ENCODE data around the gene ZNF213.
"Not testable (repeated sequence)": the region's sequence is repeated elsewhere in the genome, so short reads cannot be mapped to it uniquely, and the experiment has no call there.

The ZNF213 gene

GRCh38 chr16:3129137-3130131 is 5.4 kb upstream of the ZNF213 start:
- DNase-seq (ENCODE audit: low spot score): peak; percentile 78

GRCh38 chr16:3131755-3132377 is 3.0 kb upstream of the ZNF213 start:
- no peak for DNase-seq (ENCODE audit: low spot score)

DNA sequence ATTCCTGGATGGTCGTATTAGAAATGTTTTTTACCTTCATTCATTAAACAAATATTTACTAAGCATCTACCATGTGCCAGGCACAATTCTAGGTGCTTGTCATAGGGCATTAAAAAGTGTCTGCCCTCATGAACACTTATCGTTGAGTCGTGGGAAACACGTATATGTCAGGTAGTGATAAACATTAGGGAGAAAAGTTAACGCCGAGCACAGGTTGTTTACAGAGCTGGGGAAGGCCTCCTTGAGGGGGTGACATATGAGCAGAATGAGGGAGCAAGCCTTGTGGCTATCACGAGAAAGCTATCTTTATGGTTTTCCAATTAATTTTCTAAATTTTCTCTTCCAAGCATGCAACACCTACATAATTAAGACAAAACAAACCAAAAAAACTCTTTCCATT is 985 bp upstream of the ZNF213 start:
- no peak for DNase-seq (ENCODE audit: low spot score)

- no peak for DNase-seq (ENCODE audit: low spot score)
Observed at GRCh38 chr16:3135126-3135715, 392 bp downstream of the ZNF213 start.

GRCh38 chr16:3137267-3137666 is 2.4 kb downstream of the ZNF213 start:
- no peak for DNase-seq (ENCODE audit: low spot score)

GRCh38 chr16:3138342-3138741 is 3.5 kb downstream of the ZNF213 start:
- no peak for DNase-seq (ENCODE audit: low spot score)

DNA sequence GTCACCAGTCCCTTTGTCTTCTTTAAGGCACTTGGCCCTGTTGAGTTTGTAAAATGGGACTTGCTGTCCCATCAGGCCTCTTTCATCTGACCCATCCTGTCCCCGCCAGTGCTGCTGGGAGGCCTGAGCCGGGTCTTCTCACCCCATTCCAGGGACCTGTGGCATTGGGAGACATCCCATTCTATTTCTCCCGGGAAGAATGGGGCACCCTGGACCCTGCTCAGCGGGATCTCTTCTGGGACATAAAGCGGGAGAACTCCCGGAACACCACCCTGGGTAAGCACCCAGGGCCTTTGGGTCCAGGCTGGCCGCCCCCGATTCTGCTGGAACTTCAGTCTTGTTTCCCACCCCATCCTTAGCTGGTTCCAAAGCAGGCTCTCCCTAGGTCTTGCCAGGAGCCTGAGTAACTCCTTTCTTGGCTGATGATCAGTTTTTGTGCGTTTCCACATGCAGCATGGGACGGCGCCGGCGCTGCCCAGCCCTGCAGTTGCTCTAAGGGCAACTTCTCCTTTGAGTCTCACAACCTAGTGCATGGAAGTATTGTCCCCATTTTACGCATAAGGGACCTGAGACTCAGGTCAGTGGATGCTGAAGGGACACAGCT is 4.1 kb downstream of the ZNF213 start:
- DNase-seq (ENCODE audit: low spot score): no peak

- DNase-seq (ENCODE audit: low spot score): not testable (repeated sequence)
Observed at GRCh38 chr16:3139561-3139960, 4.7 kb downstream of the ZNF213 start.

DNA sequence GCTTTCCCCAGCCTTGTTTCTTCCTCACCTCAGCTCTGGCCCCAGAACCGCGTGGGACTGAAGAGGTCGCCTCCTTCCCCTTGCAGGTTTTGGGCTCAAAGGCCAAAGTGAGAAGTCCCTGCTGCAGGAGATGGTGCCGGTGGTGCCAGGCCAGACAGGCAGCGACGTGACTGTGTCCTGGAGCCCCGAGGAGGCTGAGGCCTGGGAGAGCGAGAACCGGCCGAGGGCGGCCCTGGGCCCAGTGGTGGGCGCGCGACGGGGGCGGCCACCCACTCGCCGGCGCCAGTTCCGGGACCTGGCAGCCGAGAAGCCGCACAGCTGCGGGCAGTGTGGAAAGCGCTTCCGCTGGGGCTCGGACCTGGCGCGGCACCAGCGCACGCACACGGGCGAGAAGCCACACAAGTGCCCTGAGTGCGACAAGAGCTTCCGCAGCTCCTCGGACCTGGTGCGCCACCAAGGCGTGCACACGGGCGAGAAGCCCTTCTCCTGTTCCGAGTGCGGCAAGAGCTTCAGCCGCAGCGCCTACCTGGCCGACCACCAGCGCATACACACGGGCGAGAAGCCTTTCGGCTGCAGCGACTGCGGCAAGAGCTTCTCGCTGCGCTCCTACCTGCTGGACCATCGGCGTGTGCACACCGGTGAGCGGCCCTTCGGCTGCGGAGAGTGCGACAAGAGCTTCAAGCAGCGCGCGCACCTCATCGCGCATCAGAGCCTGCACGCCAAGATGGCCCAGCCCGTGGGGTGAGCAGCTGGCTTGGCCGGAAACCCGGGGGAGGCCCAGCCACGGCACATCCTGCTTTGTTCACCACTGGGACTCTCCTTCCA is 6.0 kb downstream of the ZNF213 start:
- DNase-seq (ENCODE audit: low spot score): no peak

GRCh38 chr16:3141781-3142311 is 7.0 kb downstream of the ZNF213 start:
- DNase-seq (ENCODE audit: low spot score): no peak

- no peak for DNase-seq (ENCODE audit: low spot score)
Observed at GRCh38 chr16:3142327-3142726, 7.5 kb downstream of the ZNF213 start.

GRCh38 chr16:3142770-3143169 is 7.9 kb downstream of the ZNF213 start:
- DNase-seq (ENCODE audit: low spot score): no peak

DNA sequence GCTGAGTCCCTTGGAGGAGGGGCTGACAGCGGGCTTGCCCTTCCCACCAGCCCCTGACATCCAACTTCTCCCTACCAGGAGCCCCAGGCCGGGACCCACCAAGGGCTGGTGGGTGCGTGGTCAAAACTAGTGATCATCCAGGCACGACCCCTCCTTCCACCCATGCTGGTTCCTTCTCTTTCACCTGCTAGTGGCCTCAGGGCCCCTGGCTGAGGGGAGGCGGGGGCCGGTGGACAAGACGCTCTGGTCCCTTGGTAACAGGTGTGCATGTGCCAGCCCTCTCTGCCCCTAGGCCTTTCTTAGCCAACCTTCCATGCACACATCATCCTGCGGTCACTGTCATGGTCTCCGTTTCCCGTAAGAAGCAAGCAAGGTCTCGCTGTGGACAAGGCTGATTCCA is 8.4 kb downstream of the ZNF213 start:
- DNase-seq (ENCODE audit: low spot score): no peak

DNA sequence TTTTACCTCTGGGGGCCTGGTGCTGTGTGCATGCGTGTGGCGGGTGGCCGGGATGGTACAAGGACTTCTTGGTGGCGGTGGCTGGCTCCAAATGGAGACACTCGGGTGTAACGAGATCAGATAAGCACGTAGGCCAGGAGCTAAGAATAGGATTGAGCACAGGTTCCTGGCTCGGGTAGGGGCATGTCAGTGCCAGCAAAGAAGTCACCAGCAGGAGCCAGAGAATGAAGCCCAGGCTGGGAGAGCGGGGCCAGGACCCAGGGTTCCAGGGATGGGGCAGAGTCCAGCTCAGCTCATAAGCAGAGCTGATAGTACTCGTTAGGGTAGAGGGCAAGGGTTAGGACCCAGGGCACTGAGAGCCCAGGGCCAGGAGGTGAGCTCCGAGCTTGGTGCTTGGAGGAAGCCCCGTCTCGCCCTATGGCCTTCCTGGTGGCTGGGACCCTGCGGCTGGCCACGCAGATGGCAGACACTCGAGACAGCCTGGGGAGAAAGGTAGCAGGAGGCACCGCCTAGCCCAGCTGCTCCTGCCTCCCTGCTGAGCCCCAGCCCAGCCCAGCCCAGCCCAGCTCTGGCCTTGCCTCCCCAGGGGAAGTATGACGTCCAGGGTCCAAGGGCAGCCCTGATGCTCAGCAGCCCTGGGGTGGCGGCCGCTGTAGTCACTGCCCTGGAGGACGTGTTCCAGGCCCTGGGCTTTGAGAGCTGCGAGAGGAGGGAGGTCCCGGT is 8.9 kb downstream of the ZNF213 start:
- no peak for DNase-seq (ENCODE audit: low spot score)

- DNase-seq (ENCODE audit: low spot score): no peak
Observed at GRCh38 chr16:3144321-3144983, 9.6 kb downstream of the ZNF213 start.

DNA sequence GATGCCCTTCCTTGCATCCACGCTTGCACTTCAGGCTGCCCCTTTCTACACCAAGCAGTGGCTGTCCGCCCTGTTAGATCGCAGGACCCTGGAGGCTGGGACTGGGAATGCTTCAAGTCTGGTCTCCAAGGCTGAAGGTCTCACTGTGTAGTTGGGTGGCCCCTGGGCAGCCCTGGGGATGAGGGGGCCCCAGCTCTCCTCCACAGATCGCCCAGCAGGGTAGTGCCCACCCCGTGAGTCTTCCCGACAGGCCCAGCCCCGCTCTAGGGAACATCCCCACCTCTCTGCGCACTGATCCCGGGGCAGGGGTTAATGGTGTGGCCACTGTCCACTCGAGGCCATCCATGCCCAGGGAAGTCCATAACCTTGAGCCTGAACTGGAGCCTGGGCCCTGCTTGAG is 10.3 kb downstream of the ZNF213 start:
- DNase-seq (ENCODE audit: low spot score): no peak

- DNase-seq (ENCODE audit: low spot score): no peak
Observed at GRCh38 chr16:3145660-3146059, 10.8 kb downstream of the ZNF213 start.

- no peak for DNase-seq (ENCODE audit: low spot score)
Observed at GRCh38 chr16:3147046-3147756, 12.4 kb downstream of the ZNF213 start.

- no peak for DNase-seq (ENCODE audit: low spot score)
Observed at GRCh38 chr16:3147757-3148104, 12.9 kb downstream of the ZNF213 start.
